ENCODE data around the gene KLHL29. TPM values are rescaled to one million over a fixed set of nuclear protein-coding genes. Genes with fewer than 3 reads are reported as not detected.
A peak's percentile ranks its signal among the peaks of the same experiment; 100 is the strongest.
"Not testable (repeated sequence)": the region's sequence is repeated elsewhere in the genome, so short reads cannot be mapped to it uniquely, and the experiment has no call there.

KLHL29 gene
- total RNA-seq, 2 experiments from 2014 or later: 4.1 to 4.4 TPM

GRCh38 chr2:23387221-23387550 is 2.2 kb downstream of the KLHL29 start:
- ChIA-PET POLR2A (no interaction called here), CTCF (no interaction called here)
- Mint-ChIP-seq H3K9me3 (ENCODE audit: insufficient read depth) (no peaks in the 10 kb centered on the region), H3K4me3 (peak overlapping the region; percentile 54), H3K27me3 (ENCODE audit: low read depth) (peaks cover 65% of the 10 kb centered on the region), H3K4me1 (ENCODE audit: low read depth) (peaks cover 16% of the 10 kb centered on the region), H3K36me3 (ENCODE audit: low read depth) (peaks cover 4% of the 10 kb centered on the region), H3K27ac (no peak overlapping the region)
- ATAC-seq: no peak
- no peak for DNase-seq

GRCh38 chr2:23387845-23388244 is 2.9 kb downstream of the KLHL29 start:
- no peak overlapping the region for H3K4me3 Mint-ChIP-seq

GRCh38 chr2:23388294-23388693 is 3.3 kb downstream of the KLHL29 start:
- CTCF ChIA-PET: no interaction called here
- Mint-ChIP-seq H3K9me3 (ENCODE audit: insufficient read depth) (no peaks in the 10 kb centered on the region), H3K27me3 (ENCODE audit: low read depth) (peaks cover 59% of the 10 kb centered on the region), H3K4me3 (no peak overlapping the region), H3K36me3 (ENCODE audit: low read depth) (peaks cover 4% of the 10 kb centered on the region), H3K4me1 (ENCODE audit: low read depth) (peaks cover 16% of the 10 kb centered on the region), H3K27ac (no peak overlapping the region)
- DNase-seq: no peak
- POLR2A ChIA-PET: no interaction called here
- no peak for ATAC-seq

More at GRCh38 chr2:23387845-23388244, 2.9 kb downstream of the KLHL29 start:
- ATAC-seq: no peak
- no peak overlapping the region for H3K27ac Mint-ChIP-seq
- no peaks in the 10 kb centered on the region for H3K9me3 Mint-ChIP-seq (ENCODE audit: insufficient read depth)
- DNase-seq: no peak
- peaks cover 16% of the 10 kb centered on the region for H3K4me1 Mint-ChIP-seq (ENCODE audit: low read depth)
- ChIA-PET CTCF (no interaction called here), POLR2A (no interaction called here)
- H3K36me3 Mint-ChIP-seq (ENCODE audit: low read depth): peaks cover 4% of the 10 kb centered on the region
- H3K27me3 Mint-ChIP-seq (ENCODE audit: low read depth): peaks cover 60% of the 10 kb centered on the region

- POLR2A ChIA-PET: no interaction called here
- ATAC-seq (no peak), DNase-seq (no peak)
- Mint-ChIP-seq H3K27ac (no peak overlapping the region), H3K36me3 (ENCODE audit: low read depth) (peaks cover 4% of the 10 kb centered on the region), H3K4me3 (no peak overlapping the region), H3K4me1 (ENCODE audit: low read depth) (peaks cover 16% of the 10 kb centered on the region), H3K27me3 (ENCODE audit: low read depth) (peaks cover 60% of the 10 kb centered on the region), H3K9me3 (ENCODE audit: insufficient read depth) (no peaks in the 10 kb centered on the region)
- CTCF ChIA-PET: no interaction called here
These were observed 4.0 kb downstream of the KLHL29 start for GRCh38 chr2:23388756-23389514.

- Mint-ChIP-seq H3K4me1 (ENCODE audit: low read depth) (peaks cover 21% of the 10 kb centered on the region), H3K27ac (no peak overlapping the region), H3K9me3 (ENCODE audit: insufficient read depth) (no peaks in the 10 kb centered on the region), H3K36me3 (ENCODE audit: low read depth) (no peaks in the 10 kb centered on the region), H3K4me3 (no peak overlapping the region), H3K27me3 (ENCODE audit: low read depth) (peaks cover 65% of the 10 kb centered on the region)
- ChIA-PET CTCF (no interaction called here), POLR2A (no interaction called here)
- ATAC-seq (no peak), DNase-seq (no peak)
These were observed 5.2 kb downstream of the KLHL29 start for GRCh38 chr2:23390152-23390551.

- not testable (repeated sequence) for H3K27ac Mint-ChIP-seq, H3K4me3 Mint-ChIP-seq
These were observed 6.3 kb downstream of the KLHL29 start for GRCh38 chr2:23391237-23391736.

GRCh38 chr2:23393722-23394121 is 8.7 kb downstream of the KLHL29 start:
- H3K4me1 Mint-ChIP-seq (ENCODE audit: low read depth): peaks cover 15% of the 10 kb centered on the region
- H3K27me3 Mint-ChIP-seq (ENCODE audit: low read depth): peaks cover 49% of the 10 kb centered on the region
- no peaks in the 10 kb centered on the region for H3K9me3 Mint-ChIP-seq (ENCODE audit: insufficient read depth)
- CTCF ChIA-PET: interaction anchor here (1.5 kb wide), 1 partner anchor 10 kb away, joined by 4 read pairs; no protein-coding TSS in a partner anchor
- DNase-seq: no peak
- ATAC-seq: no peak
- H3K27ac Mint-ChIP-seq: no peak overlapping the region
- H3K36me3 Mint-ChIP-seq (ENCODE audit: low read depth): no peaks in the 10 kb centered on the region
- no peak overlapping the region for H3K4me3 Mint-ChIP-seq
- POLR2A ChIA-PET: no interaction called here

More at GRCh38 chr2:23391237-23391736, 6.3 kb downstream of the KLHL29 start:
- H3K9me3 Mint-ChIP-seq (ENCODE audit: insufficient read depth); H3K36me3 Mint-ChIP-seq (ENCODE audit: low read depth); CTCF ChIA-PET; POLR2A ChIA-PET; DNase-seq; ATAC-seq: not testable (repeated sequence)
- H3K4me1 Mint-ChIP-seq (ENCODE audit: low read depth): peaks cover 19% of the 10 kb centered on the region
- peaks cover 67% of the 10 kb centered on the region for H3K27me3 Mint-ChIP-seq (ENCODE audit: low read depth)

GRCh38 chr2:23394700-23395099 is 9.7 kb downstream of the KLHL29 start:
- Mint-ChIP-seq H3K27me3 (ENCODE audit: low read depth) (peaks cover 41% of the 10 kb centered on the region), H3K4me3 (no peak overlapping the region), H3K36me3 (ENCODE audit: low read depth) (no peaks in the 10 kb centered on the region), H3K27ac (no peak overlapping the region), H3K9me3 (ENCODE audit: insufficient read depth) (no peaks in the 10 kb centered on the region), H3K4me1 (ENCODE audit: low read depth) (peaks cover 14% of the 10 kb centered on the region)
- ChIA-PET CTCF (no interaction called here), POLR2A (no interaction called here)
- no peak for DNase-seq
- no peak for ATAC-seq

GRCh38 chr2:23397478-23397877 is 12.5 kb downstream of the KLHL29 start:
- ChIA-PET CTCF (no interaction called here), POLR2A (no interaction called here)
- H3K27me3 Mint-ChIP-seq (ENCODE audit: low read depth): peaks cover 25% of the 10 kb centered on the region
- H3K27ac Mint-ChIP-seq: no peak overlapping the region
- no peak overlapping the region for H3K4me3 Mint-ChIP-seq
- H3K4me1 Mint-ChIP-seq (ENCODE audit: low read depth): peaks cover 10% of the 10 kb centered on the region
- DNase-seq: no peak
- no peaks in the 10 kb centered on the region for H3K36me3 Mint-ChIP-seq (ENCODE audit: low read depth)
- no peak for ATAC-seq
- H3K9me3 Mint-ChIP-seq (ENCODE audit: insufficient read depth): no peaks in the 10 kb centered on the region

- peaks cover 11% of the 10 kb centered on the region for H3K4me1 Mint-ChIP-seq (ENCODE audit: low read depth)
- H3K9me3 Mint-ChIP-seq (ENCODE audit: insufficient read depth): no peaks in the 10 kb centered on the region
- no peaks in the 10 kb centered on the region for H3K36me3 Mint-ChIP-seq (ENCODE audit: low read depth)
- H3K4me3 Mint-ChIP-seq: no peak overlapping the region
- DNase-seq (no peak), ATAC-seq (no peak)
- H3K27ac Mint-ChIP-seq: no peak overlapping the region
- ChIA-PET CTCF (no interaction called here), POLR2A (no interaction called here)
- peaks cover 11% of the 10 kb centered on the region for H3K27me3 Mint-ChIP-seq (ENCODE audit: low read depth)
These were observed 14.8 kb downstream of the KLHL29 start for GRCh38 chr2:23399674-23400261.

- H3K9me3 Mint-ChIP-seq (ENCODE audit: insufficient read depth): no peaks in the 10 kb centered on the region
- ChIA-PET POLR2A (no interaction called here), CTCF (no interaction called here)
- peaks cover 6% of the 10 kb centered on the region for H3K27me3 Mint-ChIP-seq (ENCODE audit: low read depth)
- H3K27ac Mint-ChIP-seq: no peak overlapping the region
- peaks cover 9% of the 10 kb centered on the region for H3K4me1 Mint-ChIP-seq (ENCODE audit: low read depth)
- no peak for ATAC-seq
- no peak for DNase-seq
- H3K4me3 Mint-ChIP-seq: no peak overlapping the region
- H3K36me3 Mint-ChIP-seq (ENCODE audit: low read depth): no peaks in the 10 kb centered on the region
These were observed 15.7 kb downstream of the KLHL29 start for GRCh38 chr2:23400703-23401102.

- ATAC-seq: no peak
- Mint-ChIP-seq H3K4me1 (ENCODE audit: low read depth) (peaks cover 9% of the 10 kb centered on the region), H3K27me3 (ENCODE audit: low read depth) (peaks cover 8% of the 10 kb centered on the region), H3K9me3 (ENCODE audit: insufficient read depth) (no peaks in the 10 kb centered on the region), H3K4me3 (no peak overlapping the region), H3K27ac (no peak overlapping the region), H3K36me3 (ENCODE audit: low read depth) (no peaks in the 10 kb centered on the region)
- ChIA-PET CTCF (no interaction called here), POLR2A (no interaction called here)
- no peak for DNase-seq
These were observed 16.6 kb downstream of the KLHL29 start for GRCh38 chr2:23401427-23402204.
